ENCODE data around the gene SH3GLB2.
"Not testable (repeated sequence)": the region's sequence is repeated elsewhere in the genome, so short reads cannot be mapped to it uniquely, and the experiment has no call there.

The SH3GLB2 gene

DNA sequence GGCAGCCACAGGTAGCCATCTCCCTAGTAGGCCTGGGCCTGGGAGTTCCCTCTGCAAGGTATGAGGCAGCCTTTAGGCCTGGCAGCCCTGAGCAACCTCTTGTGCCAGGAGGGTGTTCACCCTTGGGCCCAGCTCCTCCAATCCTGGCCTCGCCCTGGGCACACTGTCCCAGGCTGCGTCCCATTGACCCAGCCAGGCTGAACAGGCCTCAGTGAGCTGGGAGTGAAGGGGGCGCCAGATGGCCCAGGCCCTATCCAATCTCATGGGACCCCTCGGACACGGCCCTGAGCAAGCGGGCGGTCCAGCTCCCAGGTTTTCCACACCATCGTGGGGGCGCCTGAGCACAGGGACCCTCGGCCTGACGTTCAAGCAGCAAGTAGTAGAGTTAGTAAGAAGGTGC is 14.5 kb downstream of the SH3GLB2 start:
- DNase-seq = no peak

DNA sequence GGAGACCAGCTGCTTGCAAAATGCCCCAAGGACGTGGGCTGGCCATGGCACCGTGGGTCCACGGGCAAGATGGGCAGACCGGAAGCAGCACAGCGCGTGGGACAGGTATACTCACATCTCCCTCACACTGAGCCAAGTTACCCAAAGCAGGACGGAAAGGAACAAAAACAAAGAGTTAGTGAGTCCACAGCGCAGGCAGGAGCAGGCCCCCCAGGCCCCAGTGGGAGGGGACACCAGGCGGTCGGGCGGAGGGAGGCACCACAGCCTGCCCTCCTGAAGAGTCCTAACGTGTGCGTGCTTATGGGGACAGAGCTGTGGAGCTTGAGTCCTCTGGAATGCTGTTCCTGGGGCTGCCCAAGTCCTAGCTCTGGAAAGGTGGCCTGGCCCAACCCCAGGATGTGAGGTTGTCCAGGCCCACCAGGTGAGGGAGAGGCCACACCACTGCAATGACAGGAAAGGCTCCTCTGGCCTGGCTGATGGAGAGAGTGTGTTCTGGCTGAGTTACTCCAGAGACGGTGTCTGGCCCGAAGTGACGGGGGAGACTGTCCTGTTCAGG is 15.2 kb downstream of the SH3GLB2 start:
- DNase-seq = no peak

DNA sequence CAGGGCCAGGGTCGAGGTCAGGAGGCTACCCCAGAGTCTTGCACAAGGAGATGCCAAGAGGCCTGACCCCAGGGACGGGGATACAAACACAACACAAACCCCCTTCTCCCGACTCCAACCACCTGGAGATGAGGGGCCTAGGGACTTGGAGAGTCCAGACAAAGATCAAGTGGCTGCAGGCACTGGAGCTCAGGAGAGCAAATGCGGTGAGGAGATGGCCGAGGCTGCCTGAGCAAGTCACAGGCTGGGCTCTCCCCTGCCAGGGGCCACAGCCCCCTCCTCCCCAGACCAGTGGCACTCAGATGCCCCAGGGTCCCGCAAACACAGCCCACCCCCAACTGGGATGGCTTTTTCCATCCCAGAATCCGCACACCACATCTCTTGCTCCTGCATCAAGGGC is 15.8 kb downstream of the SH3GLB2 start:
- no peak for DNase-seq

DNA sequence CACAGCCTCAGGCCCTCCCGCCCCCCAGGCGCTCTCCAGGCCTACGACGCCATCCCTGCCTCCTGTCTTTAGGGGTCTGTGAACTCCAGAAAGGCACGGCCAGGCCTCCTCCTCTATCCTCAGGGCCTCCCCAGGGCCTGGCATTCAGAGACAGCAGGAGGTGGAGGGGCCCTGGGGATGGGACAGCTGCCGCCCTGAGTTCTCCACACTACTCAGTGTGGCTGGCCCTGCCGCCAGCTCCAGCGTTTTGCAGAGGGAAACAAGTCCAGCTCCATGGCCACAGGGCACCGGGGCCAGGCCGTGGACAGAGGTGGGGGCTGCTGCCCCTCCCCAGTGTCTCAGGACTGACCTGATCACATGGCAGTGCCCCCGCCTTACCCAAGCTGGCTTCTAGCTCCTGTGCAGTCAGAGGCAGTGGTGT is 16.4 kb downstream of the SH3GLB2 start:
- no peak for DNase-seq

DNA sequence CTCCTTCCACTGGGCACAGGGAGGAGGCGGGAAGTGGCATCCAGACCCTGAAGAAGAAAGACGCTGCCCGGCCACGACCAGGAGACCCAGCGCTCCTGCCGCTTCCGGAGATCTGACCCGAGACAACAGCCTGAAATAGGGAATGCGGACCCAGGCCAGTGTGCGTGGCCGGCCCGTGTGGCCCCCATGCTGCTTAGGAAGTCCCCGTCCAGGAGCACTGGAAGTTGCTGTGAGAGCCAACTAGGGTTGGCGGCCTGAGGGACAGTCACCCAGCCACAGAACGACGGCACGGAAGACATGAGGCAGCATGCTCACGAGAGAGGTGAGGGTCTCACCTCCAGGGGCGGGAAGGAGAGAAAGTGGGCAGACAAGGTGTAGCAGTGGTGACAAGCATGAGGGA is 17.0 kb downstream of the SH3GLB2 start:
- DNase-seq = no peak

DNA sequence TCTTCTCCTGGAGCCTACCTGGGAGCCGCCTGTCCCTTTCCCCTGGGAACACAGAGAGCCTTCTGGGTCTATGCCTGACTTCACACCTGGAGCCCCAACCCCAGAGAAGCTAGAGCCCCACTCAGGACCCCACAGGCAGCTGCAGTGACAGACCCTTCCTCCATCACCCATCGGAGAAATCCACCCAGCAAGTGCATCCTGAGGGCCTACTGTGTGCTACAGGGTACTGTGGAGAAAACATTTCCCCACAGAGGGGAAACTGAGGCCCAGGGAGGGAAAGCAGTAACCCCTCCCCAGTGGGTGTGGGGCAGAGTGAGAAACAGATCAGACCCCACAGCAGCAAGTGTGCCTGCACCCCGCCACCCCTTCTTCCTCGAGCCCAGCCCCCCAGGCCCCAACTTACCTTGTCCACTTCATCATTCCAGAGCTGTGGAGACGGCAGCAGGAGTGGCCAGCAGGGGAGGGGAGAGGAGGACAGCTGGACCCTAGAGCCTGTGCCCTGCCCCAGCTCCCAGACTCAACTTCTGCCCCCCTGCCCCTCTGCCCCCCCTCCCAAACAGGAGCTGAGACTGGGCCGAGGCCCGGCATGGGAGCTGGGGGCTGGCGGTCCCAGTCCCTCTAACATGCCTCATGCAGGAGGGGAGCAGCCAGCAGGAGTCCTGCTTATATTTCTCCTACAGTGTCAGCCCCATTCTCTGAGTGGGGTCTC is 17.7 kb downstream of the SH3GLB2 start:
- no peak for DNase-seq

DNA sequence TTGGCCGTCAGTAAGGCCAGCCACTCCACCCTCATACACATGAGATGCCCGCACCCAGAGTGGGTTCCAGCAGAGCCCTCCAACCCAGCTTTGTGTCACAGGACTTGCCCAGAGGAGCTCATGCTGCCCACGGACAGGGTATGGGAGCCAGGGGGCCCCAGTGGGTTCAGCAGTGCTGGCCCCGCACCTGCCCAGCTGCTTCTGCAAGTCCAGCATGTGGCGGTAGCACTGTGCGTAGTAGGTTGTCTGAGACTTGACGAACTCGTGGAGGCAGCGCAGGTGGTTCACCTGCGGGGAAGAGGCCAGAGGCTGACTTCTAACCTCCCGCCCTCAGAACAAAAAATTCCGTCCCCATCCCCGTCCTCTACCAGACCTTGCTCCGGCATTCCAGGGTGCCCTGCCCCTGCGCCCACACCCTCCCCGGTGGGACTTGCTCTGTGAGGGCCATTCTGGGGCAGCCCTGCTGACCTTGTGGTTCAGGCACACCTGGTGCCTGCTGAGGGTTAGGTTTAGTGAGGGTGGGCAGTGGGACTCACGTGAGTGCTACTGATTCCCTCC is 18.5 kb downstream of the SH3GLB2 start:
- DNase-seq = no peak

DNA sequence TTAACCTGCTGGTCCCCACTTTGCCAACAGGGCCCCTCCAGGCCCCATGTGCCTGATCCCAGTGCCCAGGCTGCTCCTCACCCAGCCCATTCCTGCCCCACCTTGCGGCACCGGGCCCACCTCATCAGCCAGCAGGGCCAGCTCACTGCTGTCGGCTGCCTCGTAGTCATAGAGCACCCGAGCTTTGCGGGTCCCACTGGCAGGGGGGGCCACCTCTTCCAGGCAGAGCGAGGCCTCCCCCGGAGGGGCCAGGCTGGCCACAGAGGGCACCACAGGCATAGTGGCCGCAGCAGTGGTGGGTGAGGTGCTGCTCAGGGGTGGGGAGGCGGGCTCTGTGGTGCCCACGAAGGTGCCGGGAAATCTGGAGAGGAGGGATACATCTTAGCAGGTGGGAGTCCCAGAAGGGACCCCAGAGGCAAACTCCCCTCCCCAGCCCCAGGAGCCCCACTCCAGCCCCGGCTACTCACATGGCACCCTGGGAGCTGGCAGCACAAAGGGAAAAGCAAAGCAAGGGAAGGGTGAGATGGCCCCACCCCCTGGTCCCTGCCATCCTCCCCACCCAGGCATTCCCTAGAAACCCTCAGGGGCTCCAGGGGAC is 19.0 kb downstream of the SH3GLB2 start:
- DNase-seq = no peak

DNA sequence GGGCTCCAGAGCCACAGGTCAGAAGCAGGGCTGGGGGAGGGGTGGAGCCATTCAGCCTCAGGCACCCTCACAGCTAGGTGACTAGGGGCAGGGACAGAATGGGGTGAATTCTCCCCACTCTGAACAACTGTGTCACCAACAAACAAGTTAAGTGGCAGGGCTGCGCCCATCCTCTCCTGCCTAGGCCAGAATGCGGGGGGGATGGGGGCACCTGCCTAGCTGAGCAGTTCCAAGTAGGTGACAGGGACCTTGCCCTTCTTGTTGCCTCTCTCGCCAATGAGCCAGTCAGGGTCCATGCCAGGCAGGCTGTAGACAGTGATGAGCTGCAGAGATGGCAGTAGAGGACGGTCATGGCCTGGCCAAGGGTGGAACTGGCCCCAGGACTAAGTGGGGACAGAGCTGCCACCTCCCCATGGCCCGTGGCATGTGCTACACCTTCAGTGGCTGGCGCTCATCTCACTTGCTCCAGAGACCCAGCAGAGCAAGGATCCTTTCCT is 19.6 kb downstream of the SH3GLB2 start:
- DNase-seq = no peak

DNA sequence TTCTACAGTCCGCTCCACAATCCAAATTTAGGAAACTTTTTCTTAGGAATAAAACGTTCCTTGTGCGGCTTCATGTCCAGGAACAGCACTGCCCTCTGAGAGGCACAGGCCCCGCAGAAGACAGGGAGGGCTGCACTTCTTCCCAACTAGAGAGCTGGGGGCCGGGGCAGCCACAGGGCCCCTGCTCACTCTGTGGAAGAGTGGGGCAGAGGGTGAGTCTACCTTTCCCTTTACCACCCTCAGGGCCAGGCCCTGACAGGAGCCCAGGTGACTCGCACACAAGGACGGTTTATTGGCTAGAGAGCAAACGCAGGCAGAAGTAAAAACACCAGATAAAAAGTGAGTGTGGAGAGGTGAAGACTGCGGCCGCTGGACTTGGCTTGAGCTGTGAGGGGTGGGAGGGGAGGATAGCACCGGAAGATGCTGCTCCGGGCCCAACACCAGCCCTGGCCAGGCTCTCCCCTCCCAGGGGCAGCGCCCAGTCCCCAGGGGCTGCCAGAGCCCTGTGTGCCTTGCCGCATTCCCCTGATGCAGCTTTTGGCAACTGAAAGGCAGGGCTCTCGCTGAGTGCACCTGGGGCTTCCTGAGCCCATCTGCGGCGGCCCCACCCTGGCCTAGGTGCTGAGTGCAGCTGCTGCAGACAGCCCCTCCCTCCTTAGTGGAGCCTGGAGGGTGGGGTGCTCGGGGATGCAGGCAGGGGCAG is 20.2 kb downstream of the SH3GLB2 start:
- DNase-seq = no peak

DNA sequence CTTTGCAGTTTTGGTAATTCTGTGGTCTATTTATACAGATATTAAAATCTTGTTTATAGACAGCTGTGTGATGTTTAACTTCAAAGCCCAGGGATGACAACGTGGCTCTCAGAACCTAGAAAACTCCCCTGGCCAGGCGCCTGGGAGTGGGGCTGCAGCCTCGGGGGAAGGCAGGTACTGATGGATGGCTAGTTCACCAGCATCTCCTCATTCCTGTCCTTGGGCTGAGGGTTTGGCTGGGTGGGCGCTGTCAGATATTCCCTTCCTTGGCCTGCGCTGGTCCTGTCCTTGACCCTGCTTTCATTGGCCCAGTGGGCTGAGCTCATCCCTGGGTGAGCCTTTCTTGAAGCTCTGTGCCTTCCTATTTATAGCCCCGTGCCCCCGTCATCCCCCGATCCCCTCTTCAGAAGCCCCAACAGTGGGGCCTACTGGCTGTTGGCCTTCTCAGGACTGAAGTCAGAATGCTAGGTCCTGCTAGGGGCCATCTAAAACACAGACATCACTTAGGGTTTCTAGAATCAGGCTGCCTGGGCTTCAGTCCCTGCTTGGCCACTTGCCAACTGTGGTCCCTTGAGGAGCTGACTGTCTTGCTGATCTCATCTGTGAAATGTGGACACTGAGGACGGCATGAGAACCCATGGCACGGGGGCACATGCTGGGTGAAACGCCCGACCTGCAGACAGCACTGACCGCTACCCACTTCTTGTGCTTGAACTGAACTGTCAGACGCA is 20.9 kb downstream of the SH3GLB2 start:
- DNase-seq = no peak

DNA sequence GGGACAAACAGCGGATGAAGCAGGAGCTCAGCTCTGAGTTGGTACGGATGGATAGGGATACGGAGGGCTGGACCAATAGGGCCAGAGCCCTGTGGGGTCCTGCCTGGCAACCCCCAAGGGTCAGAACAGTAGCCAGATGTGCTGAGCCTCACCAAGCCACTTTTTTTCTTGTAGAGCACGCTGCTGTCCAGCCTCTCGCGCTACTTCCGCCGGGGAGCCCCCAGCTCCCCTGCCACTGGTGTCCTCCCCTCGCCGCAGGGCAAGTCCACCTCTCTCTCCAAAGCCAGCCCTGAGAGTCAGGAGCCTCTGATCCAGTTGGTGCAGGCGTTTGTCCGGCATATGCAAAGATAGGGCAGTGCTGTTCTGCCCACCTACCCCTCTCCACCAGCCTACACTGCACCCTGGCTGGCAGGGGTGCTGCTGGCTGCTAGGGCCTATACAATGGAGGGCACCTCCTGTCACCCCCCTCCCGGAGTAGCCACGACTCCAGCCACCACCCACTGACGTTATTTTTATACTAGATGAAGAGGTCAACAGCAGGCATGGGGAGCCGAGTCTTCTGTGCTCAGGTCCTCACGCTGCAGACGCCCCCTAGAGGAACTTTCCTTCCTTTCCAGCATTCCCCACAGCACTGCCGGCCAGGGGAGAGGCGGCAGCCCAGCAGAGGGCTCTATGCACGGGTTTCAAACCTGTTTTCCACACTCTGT is 21.6 kb downstream of the SH3GLB2 start:
- peak; percentile 78 for DNase-seq

DNA sequence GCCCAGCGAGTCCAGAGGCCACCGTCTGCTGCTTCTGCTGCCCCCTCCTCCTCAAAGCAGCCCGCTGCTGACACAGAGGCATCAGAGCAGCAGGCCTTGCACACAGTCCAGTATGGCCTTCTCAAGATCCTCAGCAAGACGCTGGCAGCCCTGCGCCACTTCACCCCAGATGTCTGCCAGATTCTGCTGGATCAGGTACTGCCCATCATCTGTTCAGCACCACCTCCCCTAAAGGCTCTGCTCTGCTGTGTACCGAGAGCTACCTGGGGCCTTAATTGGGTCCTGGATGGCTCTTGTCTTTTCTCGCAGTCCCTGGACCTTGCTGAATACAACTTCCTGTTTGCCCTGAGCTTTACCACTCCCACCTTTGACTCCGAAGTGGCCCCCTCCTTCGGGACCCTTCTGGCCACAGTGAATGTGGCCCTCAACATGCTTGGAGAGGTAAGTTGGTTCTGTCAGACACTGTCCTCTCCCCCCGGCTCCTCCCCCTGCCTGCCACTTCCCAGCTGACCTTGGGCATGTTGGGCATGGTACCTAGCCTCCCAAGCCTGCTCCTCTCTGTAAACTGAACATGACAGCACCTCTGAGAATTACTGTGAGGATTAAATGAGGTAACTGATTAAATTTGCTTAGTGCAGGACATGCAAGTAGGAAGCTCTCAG is 22.7 kb downstream of the SH3GLB2 start:
- DNase-seq = no peak

DNA sequence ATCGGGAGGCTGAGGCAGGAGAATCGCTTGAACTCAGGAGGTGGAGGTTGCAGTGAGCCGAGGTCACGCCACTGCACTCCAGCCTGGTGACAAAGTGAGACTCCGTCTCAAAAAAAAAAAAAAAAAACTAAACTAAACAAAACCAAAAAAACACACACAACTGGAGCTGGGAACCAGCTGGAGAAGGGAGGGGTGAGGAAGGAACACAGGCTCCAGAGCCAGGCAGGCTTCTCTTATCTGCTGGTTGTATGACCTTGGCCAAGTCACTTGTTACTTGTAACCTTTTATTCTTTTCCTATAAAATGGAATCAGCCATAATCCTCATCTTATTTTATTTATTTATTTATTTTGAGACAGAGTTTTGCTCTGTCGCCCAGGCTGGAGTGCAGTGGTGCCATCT is 24.0 kb downstream of the SH3GLB2 start:
- DNase-seq = not testable (repeated sequence)

DNA sequence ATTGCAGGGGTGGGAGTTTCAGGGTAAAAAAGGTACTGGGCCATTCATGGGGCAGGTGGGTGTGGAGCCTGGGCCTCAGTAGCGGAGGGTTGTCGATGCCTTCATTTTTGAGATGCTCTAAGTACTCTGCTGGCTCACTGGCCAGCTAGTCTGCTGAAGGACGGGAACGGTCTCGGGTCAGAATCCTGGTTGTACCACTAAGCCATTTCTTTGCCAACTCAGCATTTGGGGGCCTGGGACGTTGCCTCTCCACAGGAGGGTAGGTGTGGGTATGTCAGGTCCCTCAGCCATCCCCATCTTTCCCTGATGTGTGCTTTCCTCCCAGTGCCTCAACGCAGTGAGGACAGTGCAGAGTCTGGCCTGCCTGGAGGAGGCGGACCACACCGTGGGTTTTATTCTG is 25.1 kb downstream of the SH3GLB2 start:
- DNase-seq = no peak

DNA sequence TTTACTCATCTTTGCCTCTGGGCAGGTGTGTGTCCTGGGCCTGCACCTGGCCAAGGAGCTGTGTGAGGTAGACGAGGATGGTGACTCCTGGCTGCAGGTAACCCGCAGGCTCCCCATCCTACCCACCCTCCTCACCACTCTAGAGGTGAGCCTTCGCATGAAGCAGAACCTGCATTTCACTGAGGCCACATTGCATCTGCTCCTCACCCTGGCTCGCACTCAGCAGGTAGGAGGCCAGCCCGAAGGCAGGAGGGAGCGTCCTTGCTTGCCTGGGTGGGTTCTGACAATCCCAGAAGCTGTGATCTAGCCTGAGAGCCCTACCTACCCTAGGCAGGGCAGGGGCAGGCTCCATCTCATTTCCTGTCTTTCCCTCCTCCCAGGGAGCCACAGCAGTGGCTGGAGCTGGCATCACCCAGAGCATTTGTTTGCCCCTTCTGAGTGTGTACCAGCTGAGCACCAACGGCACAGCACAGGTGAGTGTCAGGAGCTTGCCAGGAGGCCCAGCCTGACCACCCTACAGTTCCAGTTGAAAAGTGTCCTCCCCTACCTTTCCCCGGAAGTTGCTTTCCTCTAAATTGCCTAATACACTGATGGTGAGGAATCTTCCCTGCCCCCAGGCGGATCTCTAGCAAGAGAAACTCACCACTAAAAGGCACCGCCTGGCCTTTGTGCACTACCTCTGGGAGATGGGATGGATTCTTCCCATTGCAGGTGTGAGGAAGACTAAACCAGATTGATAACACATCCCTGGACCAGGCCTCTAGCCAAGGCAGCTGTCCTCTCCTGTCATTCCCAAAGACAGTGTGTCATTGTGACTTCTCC is 26.4 kb downstream of the SH3GLB2 start:
- DNase-seq = no peak

DNA sequence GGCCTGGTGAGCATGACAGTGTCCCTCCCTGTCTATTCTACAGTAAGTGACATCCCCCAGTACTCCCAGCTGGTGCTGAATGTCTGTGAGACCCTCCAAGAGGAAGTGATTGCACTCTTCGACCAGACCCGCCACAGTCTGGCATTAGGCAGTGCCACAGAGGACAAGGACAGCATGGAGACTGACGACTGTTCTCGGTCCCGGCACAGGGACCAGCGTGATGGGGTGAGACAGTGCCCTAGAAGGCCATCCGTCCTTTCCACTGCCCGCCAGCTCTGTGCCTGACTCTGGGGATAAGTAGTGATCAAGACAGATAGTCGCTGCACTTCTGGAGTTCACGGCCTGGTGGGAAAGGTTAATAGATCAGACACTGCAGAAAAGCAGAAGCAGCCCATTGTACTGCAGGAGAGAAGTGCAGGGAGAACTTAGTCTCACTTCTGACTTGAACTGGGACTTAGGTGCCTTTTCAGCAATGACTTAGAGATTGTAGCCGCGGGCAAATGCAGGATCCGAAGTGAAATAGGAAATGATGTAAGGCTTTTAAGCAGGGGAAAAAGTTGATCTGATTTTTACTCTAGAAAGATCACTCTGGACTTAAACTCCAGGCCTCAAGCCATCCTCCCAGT is 28.4 kb downstream of the SH3GLB2 start:
- DNase-seq = no peak

DNA sequence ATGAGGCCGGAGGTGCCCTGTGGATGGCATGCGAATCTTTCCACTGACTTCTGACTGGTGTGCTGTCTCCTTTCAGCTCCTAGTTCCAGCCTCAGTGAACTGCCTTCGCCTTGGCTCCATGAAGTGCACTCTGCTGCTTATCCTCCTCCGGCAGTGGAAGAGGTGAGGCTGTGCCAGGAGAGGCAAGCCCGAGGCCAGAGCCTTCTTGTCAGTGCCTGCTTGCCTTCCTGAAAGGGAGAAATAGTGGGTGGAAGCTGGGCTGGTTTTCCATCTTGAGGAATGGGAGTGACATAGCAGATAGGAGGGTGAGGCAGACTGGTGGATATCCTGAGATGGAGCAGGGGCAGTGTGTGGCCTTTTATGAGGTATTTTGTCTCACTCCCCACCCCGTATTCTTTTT is 29.7 kb downstream of the SH3GLB2 start:
- DNase-seq = no peak

DNA sequence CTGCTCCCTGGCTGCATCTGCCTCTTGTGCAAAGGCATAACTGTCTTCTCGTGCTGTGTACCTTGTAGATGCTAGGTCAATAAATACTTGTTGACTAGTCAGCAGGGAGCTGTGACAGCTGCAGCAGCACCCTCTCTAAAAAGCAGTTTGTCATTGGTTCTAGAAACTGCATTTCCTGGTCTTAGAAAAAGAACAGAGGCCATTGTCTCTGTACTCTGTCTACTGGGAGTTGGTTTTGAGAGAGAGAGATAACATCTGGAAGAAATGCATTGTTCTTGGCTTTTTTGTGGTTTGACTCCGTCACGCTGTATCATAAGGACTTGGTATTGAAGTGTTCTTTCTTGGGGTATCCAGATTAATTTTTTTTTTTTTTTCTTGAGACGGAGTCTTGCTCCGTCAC is 32.3 kb downstream of the SH3GLB2 start:
- no peak for DNase-seq

DNA sequence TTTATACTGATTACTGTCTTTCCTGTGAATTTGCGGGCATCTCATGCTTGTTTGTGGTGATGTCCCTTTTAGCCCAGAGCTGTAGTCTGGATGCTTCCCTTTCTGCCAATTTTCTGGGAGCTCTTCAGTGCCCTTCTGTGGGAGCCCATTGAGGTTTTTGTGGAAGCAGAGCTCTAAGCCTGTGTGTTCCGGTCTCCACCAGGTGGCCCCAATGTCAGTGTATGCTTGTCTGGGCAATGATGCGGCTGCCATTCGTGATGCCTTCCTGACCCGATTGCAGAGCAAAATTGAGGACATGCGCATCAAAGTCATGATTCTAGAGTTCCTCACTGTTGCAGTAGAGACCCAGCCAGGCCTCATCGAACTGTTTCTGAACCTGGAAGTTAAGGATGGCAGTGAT is 35.1 kb downstream of the SH3GLB2 start:
- no peak for DNase-seq
